ENCODE results near the gene DBNL. TPM values are rescaled to one million over a fixed set of nuclear protein-coding genes. Genes with fewer than 3 reads are reported as not detected.
"Not testable (repeated sequence)": the region's sequence is repeated elsewhere in the genome, so short reads cannot be mapped to it uniquely, and the experiment has no call there.

Gene DBNL
- total RNA-seq, 1 donor from 2014 or later: 85.0 TPM

- not testable (repeated sequence) for H3K36me3 Mint-ChIP-seq (ENCODE audit: low read depth, unreplicated experiment); H3K4me1 ChIP-seq (ENCODE audit: insufficient read depth, low read length); H3K27ac Mint-ChIP-seq (ENCODE audit: unreplicated experiment); H3K4me1 Mint-ChIP-seq (ENCODE audit: low read depth, unreplicated experiment); H3K4me3 Mint-ChIP-seq (ENCODE audit: unreplicated experiment); H3K27me3 ChIP-seq (ENCODE audit: insufficient read depth, low read length); H3K9ac ChIP-seq (ENCODE audit: low read length); H4K20me1 ChIP-seq (ENCODE audit: insufficient read depth, low read length); H2AFZ ChIP-seq (ENCODE audit: low read depth, low read length); H3K4me3 ChIP-seq (ENCODE audit: insufficient read depth, low read depth, low read length); FAIRE-seq; DNase-seq (ENCODE audit: low read depth); H3K27me3 Mint-ChIP-seq (ENCODE audit: low read depth, unreplicated experiment); H3K4me2 ChIP-seq (ENCODE audit: low read length); H3K27ac ChIP-seq (ENCODE audit: low read depth, low read length); H3K9me3 Mint-ChIP-seq (ENCODE audit: unreplicated experiment); H3K79me2 ChIP-seq (ENCODE audit: insufficient read depth, low read length); H3K36me3 ChIP-seq (ENCODE audit: insufficient read depth, low read length); H3K9me3 ChIP-seq (ENCODE audit: insufficient read depth, low read depth, low read length)
Measured at GRCh38 chr7:44030029-44030428, 14.5 kb upstream of the DBNL start.

GRCh38 chr7:44031319-44031718, 13.2 kb upstream of the DBNL start:
- H3K36me3 Mint-ChIP-seq (ENCODE audit: low read depth, unreplicated experiment); H3K9ac ChIP-seq (ENCODE audit: low read length); H3K4me3 Mint-ChIP-seq (ENCODE audit: unreplicated experiment); H3K36me3 ChIP-seq (ENCODE audit: insufficient read depth, low read length); H3K27me3 ChIP-seq (ENCODE audit: insufficient read depth, low read length); H3K9me3 ChIP-seq (ENCODE audit: insufficient read depth, low read depth, low read length); H3K79me2 ChIP-seq (ENCODE audit: insufficient read depth, low read length); H3K27ac ChIP-seq (ENCODE audit: low read depth, low read length); H2AFZ ChIP-seq (ENCODE audit: low read depth, low read length); H3K27me3 Mint-ChIP-seq (ENCODE audit: low read depth, unreplicated experiment); DNase-seq (ENCODE audit: low read depth); H3K4me3 ChIP-seq (ENCODE audit: insufficient read depth, low read depth, low read length); H3K4me2 ChIP-seq (ENCODE audit: low read length); H3K4me1 Mint-ChIP-seq (ENCODE audit: low read depth, unreplicated experiment); H4K20me1 ChIP-seq (ENCODE audit: insufficient read depth, low read length); H3K4me1 ChIP-seq (ENCODE audit: insufficient read depth, low read length); H3K9me3 Mint-ChIP-seq (ENCODE audit: unreplicated experiment); FAIRE-seq; H3K27ac Mint-ChIP-seq (ENCODE audit: unreplicated experiment): not testable (repeated sequence)

- H3K27ac ChIP-seq (ENCODE audit: low read depth, low read length); H3K9ac ChIP-seq (ENCODE audit: low read length); H4K20me1 ChIP-seq (ENCODE audit: insufficient read depth, low read length); H3K36me3 ChIP-seq (ENCODE audit: insufficient read depth, low read length); H3K4me2 ChIP-seq (ENCODE audit: low read length); H3K4me1 Mint-ChIP-seq (ENCODE audit: low read depth, unreplicated experiment); H3K27me3 ChIP-seq (ENCODE audit: insufficient read depth, low read length); DNase-seq (ENCODE audit: low read depth); FAIRE-seq; H3K4me3 ChIP-seq (ENCODE audit: insufficient read depth, low read depth, low read length); H3K9me3 Mint-ChIP-seq (ENCODE audit: unreplicated experiment); H3K79me2 ChIP-seq (ENCODE audit: insufficient read depth, low read length); H3K4me1 ChIP-seq (ENCODE audit: insufficient read depth, low read length); H3K27ac Mint-ChIP-seq (ENCODE audit: unreplicated experiment); H3K36me3 Mint-ChIP-seq (ENCODE audit: low read depth, unreplicated experiment); H2AFZ ChIP-seq (ENCODE audit: low read depth, low read length); H3K4me3 Mint-ChIP-seq (ENCODE audit: unreplicated experiment); H3K27me3 Mint-ChIP-seq (ENCODE audit: low read depth, unreplicated experiment); H3K9me3 ChIP-seq (ENCODE audit: insufficient read depth, low read depth, low read length): not testable (repeated sequence)
Measured at GRCh38 chr7:44032031-44032430, 12.5 kb upstream of the DBNL start.

- not testable (repeated sequence) for H3K27me3 Mint-ChIP-seq (ENCODE audit: low read depth, unreplicated experiment); H3K4me2 ChIP-seq (ENCODE audit: low read length); H2AFZ ChIP-seq (ENCODE audit: low read depth, low read length); H3K27me3 ChIP-seq (ENCODE audit: insufficient read depth, low read length); H3K27ac ChIP-seq (ENCODE audit: low read depth, low read length); H3K79me2 ChIP-seq (ENCODE audit: insufficient read depth, low read length); H3K4me1 ChIP-seq (ENCODE audit: insufficient read depth, low read length); H3K4me1 Mint-ChIP-seq (ENCODE audit: low read depth, unreplicated experiment); H3K9ac ChIP-seq (ENCODE audit: low read length); H3K36me3 ChIP-seq (ENCODE audit: insufficient read depth, low read length); H3K4me3 Mint-ChIP-seq (ENCODE audit: unreplicated experiment); DNase-seq (ENCODE audit: low read depth); H3K4me3 ChIP-seq (ENCODE audit: insufficient read depth, low read depth, low read length); H3K27ac Mint-ChIP-seq (ENCODE audit: unreplicated experiment); H3K9me3 Mint-ChIP-seq (ENCODE audit: unreplicated experiment); H3K9me3 ChIP-seq (ENCODE audit: insufficient read depth, low read depth, low read length); H3K36me3 Mint-ChIP-seq (ENCODE audit: low read depth, unreplicated experiment); H4K20me1 ChIP-seq (ENCODE audit: insufficient read depth, low read length); FAIRE-seq
Measured at GRCh38 chr7:44033971-44034844, 10.3 kb upstream of the DBNL start.

GRCh38 chr7:44036364-44036763, 8.1 kb upstream of the DBNL start:
- not testable (repeated sequence) for H3K79me2 ChIP-seq (ENCODE audit: insufficient read depth, low read length); H2AFZ ChIP-seq (ENCODE audit: low read depth, low read length); H3K9me3 ChIP-seq (ENCODE audit: insufficient read depth, low read depth, low read length); H3K27me3 Mint-ChIP-seq (ENCODE audit: low read depth, unreplicated experiment); H3K9me3 Mint-ChIP-seq (ENCODE audit: unreplicated experiment); H3K4me1 ChIP-seq (ENCODE audit: insufficient read depth, low read length); H3K4me3 Mint-ChIP-seq (ENCODE audit: unreplicated experiment); H3K9ac ChIP-seq (ENCODE audit: low read length); H3K4me2 ChIP-seq (ENCODE audit: low read length); H3K36me3 Mint-ChIP-seq (ENCODE audit: low read depth, unreplicated experiment); H3K4me1 Mint-ChIP-seq (ENCODE audit: low read depth, unreplicated experiment); H4K20me1 ChIP-seq (ENCODE audit: insufficient read depth, low read length); H3K27me3 ChIP-seq (ENCODE audit: insufficient read depth, low read length); H3K27ac Mint-ChIP-seq (ENCODE audit: unreplicated experiment); H3K36me3 ChIP-seq (ENCODE audit: insufficient read depth, low read length); FAIRE-seq; DNase-seq (ENCODE audit: low read depth); H3K27ac ChIP-seq (ENCODE audit: low read depth, low read length); H3K4me3 ChIP-seq (ENCODE audit: insufficient read depth, low read depth, low read length)

GRCh38 chr7:44037951-44038350, 6.6 kb upstream of the DBNL start:
- not testable (repeated sequence) for H2AFZ ChIP-seq (ENCODE audit: low read depth, low read length); H3K27ac Mint-ChIP-seq (ENCODE audit: unreplicated experiment); H3K27me3 Mint-ChIP-seq (ENCODE audit: low read depth, unreplicated experiment); FAIRE-seq; H3K4me3 Mint-ChIP-seq (ENCODE audit: unreplicated experiment); H4K20me1 ChIP-seq (ENCODE audit: insufficient read depth, low read length); H3K4me1 Mint-ChIP-seq (ENCODE audit: low read depth, unreplicated experiment); H3K9ac ChIP-seq (ENCODE audit: low read length); H3K4me1 ChIP-seq (ENCODE audit: insufficient read depth, low read length); H3K4me3 ChIP-seq (ENCODE audit: insufficient read depth, low read depth, low read length); H3K27ac ChIP-seq (ENCODE audit: low read depth, low read length); H3K9me3 Mint-ChIP-seq (ENCODE audit: unreplicated experiment); H3K4me2 ChIP-seq (ENCODE audit: low read length); H3K36me3 ChIP-seq (ENCODE audit: insufficient read depth, low read length); H3K27me3 ChIP-seq (ENCODE audit: insufficient read depth, low read length); H3K36me3 Mint-ChIP-seq (ENCODE audit: low read depth, unreplicated experiment); H3K9me3 ChIP-seq (ENCODE audit: insufficient read depth, low read depth, low read length); DNase-seq (ENCODE audit: low read depth); H3K79me2 ChIP-seq (ENCODE audit: insufficient read depth, low read length)

Data from astrocyte (in vitro differentiated cells and primary cell).